ENCODE results near the gene PBX3. TPM values are rescaled to one million over a fixed set of nuclear protein-coding genes. Genes with fewer than 3 reads are reported as not detected.

Gene PBX3
- total and polyA plus RNA-seq, 9 donors = 52.6 to 199 (median 119) TPM

DNA sequence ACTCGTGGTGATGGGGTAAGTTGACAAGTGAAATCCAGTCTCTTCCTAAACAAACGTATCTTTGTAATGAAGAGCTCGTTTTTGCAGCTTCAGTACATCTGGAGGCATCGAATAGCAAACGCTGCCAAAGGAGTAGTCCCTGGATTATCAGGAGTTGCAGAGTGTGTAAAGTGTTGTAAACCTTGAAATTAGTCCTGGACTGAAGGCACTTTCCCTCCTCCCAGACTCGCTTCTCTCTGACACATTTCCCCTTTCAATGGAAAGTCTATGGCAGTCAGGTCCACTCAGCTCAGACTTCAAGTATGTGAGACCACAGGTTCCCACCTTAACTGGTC is 1.5 kb upstream of the PBX3 start:
- no peaks in the 10 kb centered on the region for H3K36me3 ChIP-seq
- peak overlapping the region; percentile 77 for H3K4me3 ChIP-seq
- no peaks in the 10 kb centered on the region for H3K9me3 ChIP-seq
- H3K27ac ChIP-seq = peak overlapping the region in 1 of 2 donors; percentile 87
- intact Hi-C loops (cut with DNase I) = loop anchor here in 2 of 4 donors (5.0 to 10.0 kb wide), 4 partner anchors 142 to 479 kb away; no protein-coding TSS in a partner anchor
- H3K4me1 ChIP-seq (ENCODE audit: insufficient read depth) = no peaks in the 10 kb centered on the region
- H3K27me3 ChIP-seq = no peaks in the 10 kb centered on the region
- no peak for DNase-seq
- TF ChIP-seq, protein P1, sequence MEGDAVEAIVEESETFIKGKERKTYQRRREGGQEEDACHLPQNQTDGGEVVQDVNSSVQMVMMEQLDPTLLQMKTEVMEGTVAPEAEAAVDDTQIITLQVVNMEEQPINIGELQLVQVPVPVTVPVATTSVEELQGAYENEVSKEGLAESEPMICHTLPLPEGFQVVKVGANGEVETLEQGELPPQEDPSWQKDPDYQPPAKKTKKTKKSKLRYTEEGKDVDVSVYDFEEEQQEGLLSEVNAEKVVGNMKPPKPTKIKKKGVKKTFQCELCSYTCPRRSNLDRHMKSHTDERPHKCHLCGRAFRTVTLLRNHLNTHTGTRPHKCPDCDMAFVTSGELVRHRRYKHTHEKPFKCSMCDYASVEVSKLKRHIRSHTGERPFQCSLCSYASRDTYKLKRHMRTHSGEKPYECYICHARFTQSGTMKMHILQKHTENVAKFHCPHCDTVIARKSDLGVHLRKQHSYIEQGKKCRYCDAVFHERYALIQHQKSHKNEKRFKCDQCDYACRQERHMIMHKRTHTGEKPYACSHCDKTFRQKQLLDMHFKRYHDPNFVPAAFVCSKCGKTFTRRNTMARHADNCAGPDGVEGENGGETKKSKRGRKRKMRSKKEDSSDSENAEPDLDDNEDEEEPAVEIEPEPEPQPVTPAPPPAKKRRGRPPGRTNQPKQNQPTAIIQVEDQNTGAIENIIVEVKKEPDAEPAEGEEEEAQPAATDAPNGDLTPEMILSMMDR (IDR thresholded peaks at IDR 0.05) = no peak
- no peak for TF ChIP-seq EP300 (IDR thresholded peaks at IDR 0.05)
- TF ChIP-seq POLR2A (IDR thresholded peaks at IDR 0.05) = no peak
- 13 to 23% (median 14%) methylated on average over 6 of the region's 6 CpGs for WGBS, 3 donors

GRCh38 chr9:125746017-125746773 is 978 bp upstream of the PBX3 start:
- H3K27ac ChIP-seq = peak overlapping the region; percentile 87 to 90
- WGBS, 3 donors = 0 to 1% (median 0%) methylated on average over 30 to 79 of the region's 79 CpGs
- no peaks in the 10 kb centered on the region for H3K4me1 ChIP-seq (ENCODE audit: insufficient read depth)
- no peaks in the 10 kb centered on the region for H3K27me3 ChIP-seq
- DNase-seq = peak; percentile 92 to 95 (median 94)
- TF ChIP-seq POLR2A (IDR thresholded peaks at IDR 0.05) (peak; percentile 40), EP300 (IDR thresholded peaks at IDR 0.05) (no peak)
- TF ChIP-seq, protein P1 (IDR thresholded peaks at IDR 0.05) = no peak
- H3K4me3 ChIP-seq = peak overlapping the region; percentile 77
- H3K36me3 ChIP-seq = no peaks in the 10 kb centered on the region
- H3K9me3 ChIP-seq = no peaks in the 10 kb centered on the region
- intact Hi-C loops (cut with DNase I) = loop anchor here in 2 of 4 donors (5.0 to 10.0 kb wide), 4 partner anchors 141 to 479 kb away; no protein-coding TSS in a partner anchor

GRCh38 chr9:125746774-125747052 is 460 bp upstream of the PBX3 start:
- H3K36me3 ChIP-seq = no peaks in the 10 kb centered on the region
- 0% methylated on average over 37 to 44 of the region's 46 CpGs; no CpG with 5 or more reads in 1 of the 3 donors for WGBS, 3 donors
- H3K4me1 ChIP-seq (ENCODE audit: insufficient read depth) = no peaks in the 10 kb centered on the region
- H3K27ac ChIP-seq = peak overlapping the region; percentile 87 to 90
- peak overlapping the region; percentile 77 for H3K4me3 ChIP-seq
- DNase-seq = no peak
- intact Hi-C loops (cut with DNase I) = loop anchor here in 2 of 4 donors (5.0 to 10.0 kb wide), 4 partner anchors 141 to 478 kb away; no protein-coding TSS in a partner anchor
- TF ChIP-seq, protein P1 (IDR thresholded peaks at IDR 0.05) = no peak
- no peak for TF ChIP-seq POLR2A (IDR thresholded peaks at IDR 0.05)
- no peak for TF ChIP-seq EP300 (IDR thresholded peaks at IDR 0.05)
- H3K9me3 ChIP-seq = no peaks in the 10 kb centered on the region
- H3K27me3 ChIP-seq = no peaks in the 10 kb centered on the region

DNA sequence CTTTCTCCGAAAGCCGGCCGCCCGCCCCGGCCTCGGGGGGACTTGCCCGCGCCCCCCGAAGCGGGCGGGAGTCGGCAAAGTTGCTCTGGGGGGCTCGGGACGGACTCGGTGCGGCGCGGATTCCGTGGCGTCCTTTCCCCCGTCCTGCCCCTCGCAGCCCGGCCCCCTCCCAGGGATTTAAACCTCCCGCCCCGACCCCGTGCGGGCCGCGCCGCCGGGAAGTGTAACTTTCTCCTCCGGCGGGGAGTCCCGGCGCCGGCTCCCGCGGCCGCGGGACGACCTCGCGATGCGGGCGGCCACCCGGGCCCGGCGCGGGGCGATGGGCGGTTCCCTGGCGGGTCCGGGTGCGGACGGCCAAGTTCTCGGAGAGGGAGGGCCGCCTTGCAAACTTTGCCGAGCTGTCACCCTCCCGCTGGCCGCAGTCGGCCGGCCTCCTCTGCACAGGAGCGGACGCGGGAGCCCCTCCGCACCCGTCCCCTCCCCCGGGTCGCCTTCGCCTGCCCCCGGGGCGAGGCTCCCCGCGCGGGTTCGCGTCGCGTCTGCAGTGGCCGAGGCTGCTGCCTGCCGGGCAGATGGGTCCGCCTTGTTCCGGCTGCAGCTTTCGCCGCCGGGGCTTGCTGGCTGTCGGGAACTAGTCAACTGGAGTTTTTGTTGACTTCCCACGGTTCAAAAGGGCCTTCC is 732 bp downstream of the PBX3 start:
- no peaks in the 10 kb centered on the region for H3K36me3 ChIP-seq
- H3K4me1 ChIP-seq (ENCODE audit: insufficient read depth) = no peaks in the 10 kb centered on the region
- peak overlapping the region; percentile 77 for H3K4me3 ChIP-seq
- TF ChIP-seq, protein P1 (IDR thresholded peaks at IDR 0.05) = no peak
- no peak for TF ChIP-seq POLR2A (IDR thresholded peaks at IDR 0.05)
- TF ChIP-seq EP300 (IDR thresholded peaks at IDR 0.05) = no peak
- DNase-seq = peak; percentile 24 to 62 (median 53)
- 0 to 1% (median 1%) methylated on average over 27 to 88 of the region's 88 CpGs for WGBS, 3 donors
- no peaks in the 10 kb centered on the region for H3K9me3 ChIP-seq
- no peaks in the 10 kb centered on the region for H3K27me3 ChIP-seq
- H3K27ac ChIP-seq = peak overlapping the region; percentile 80 to 81
- intact Hi-C loops (cut with DNase I) = loop anchor here in 2 of 4 donors (5.0 to 10.0 kb wide), 4 partner anchors 139 to 477 kb away; no protein-coding TSS in a partner anchor

All from ovary (tissue), 9 donors.